Globus pallidus (tissue), 1 donor: Measurements from ENCODE around the gene AK2.
"Not testable (repeated sequence)": the region's sequence is repeated elsewhere in the genome, so short reads cannot be mapped to it uniquely, and the experiment has no call there.

Experiments
- DNase-seq: peaks from one replicate; pipeline ENCODE4 v3.0.0-alpha.2; 2015; ENCODE audit warnings: low spot score

Gene AK2

GRCh38 chr1:32998997-32999396 lies 37.7 kb downstream of the AK2 start:
- no peak for DNase-seq

- no peak for DNase-seq
Measured at GRCh38 chr1:32998064-32998463, 38.6 kb downstream of the AK2 start.

GRCh38 chr1:32997381-32997891 lies 39.2 kb downstream of the AK2 start:
- no peak for DNase-seq

GRCh38 chr1:32993324-32993636 lies 43.4 kb downstream of the AK2 start:
- DNase-seq, result not testable (repeated sequence)

GRCh38 chr1:32992489-32993323 lies 44.0 kb downstream of the AK2 start:
- DNase-seq, result peak; percentile 64

- no peak for DNase-seq
Measured at GRCh38 chr1:32991819-32992488, 44.7 kb downstream of the AK2 start.

- DNase-seq, result no peak
Measured at GRCh38 chr1:32991386-32991785, 45.3 kb downstream of the AK2 start.

GRCh38 chr1:32990887-32991286 lies 45.8 kb downstream of the AK2 start:
- no peak for DNase-seq

- peak; percentile 51 for DNase-seq
Measured at GRCh38 chr1:32989160-32990050, 47.3 kb downstream of the AK2 start.

- DNase-seq, result no peak
Measured at GRCh38 chr1:32988665-32989064, 48.0 kb downstream of the AK2 start.

GRCh38 chr1:32985226-32985625 lies 51.5 kb downstream of the AK2 start:
- no peak for DNase-seq

DNA sequence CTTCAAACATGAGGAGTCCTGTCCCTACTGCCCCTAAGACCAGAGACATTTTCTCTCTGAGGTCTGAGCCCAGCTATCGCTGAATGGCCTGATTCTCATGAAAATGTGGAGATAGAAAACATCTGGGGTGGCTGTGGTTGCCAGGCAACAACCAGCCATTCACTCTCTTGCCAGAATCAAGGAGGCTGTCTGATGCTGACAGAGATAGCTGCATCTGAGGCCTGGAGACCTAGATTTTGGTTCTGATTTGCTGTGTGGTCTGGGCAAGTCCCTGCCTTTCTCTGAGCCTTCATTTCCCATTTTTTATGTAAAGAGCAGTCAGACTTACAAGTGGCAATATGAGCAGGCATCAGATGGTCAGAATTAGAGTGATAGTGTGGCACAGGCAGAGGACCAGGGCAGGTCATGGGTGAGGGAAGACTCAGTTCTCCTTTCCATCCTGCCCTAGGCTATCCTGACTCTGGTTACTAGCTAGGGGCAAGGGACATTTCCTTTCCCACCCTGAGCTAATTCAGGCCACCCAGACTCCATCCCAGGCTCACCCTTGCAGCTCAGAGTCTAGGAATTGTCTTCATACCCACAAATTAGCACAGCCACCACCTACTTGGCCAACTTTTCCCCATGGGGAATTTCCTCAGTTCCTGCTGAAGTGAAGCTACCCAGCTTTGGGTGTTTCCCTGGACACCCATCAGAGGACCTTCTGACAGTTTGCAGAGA lies 52.1 kb downstream of the AK2 start:
- DNase-seq, result no peak

DNA sequence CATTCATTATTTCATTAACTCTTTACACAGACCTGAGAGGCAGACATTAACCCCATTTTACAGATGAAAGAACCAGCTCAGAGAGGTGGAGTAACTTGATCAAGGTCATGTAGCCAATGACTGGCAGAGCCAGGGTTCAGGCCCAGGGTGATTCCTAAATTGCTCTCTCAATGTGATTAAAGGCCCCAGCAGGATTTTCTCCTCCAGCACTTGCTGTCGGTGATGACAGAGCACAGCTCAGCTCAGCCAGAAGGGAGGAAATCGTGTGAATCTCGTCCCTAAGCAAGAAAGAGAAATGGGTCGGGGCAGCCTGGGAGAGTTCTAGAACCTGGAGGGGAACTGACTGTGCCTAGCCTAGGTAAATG lies 52.6 kb downstream of the AK2 start:
- no peak for DNase-seq

- no peak for DNase-seq
Measured at GRCh38 chr1:32983020-32983419, 53.7 kb downstream of the AK2 start.

DNA sequence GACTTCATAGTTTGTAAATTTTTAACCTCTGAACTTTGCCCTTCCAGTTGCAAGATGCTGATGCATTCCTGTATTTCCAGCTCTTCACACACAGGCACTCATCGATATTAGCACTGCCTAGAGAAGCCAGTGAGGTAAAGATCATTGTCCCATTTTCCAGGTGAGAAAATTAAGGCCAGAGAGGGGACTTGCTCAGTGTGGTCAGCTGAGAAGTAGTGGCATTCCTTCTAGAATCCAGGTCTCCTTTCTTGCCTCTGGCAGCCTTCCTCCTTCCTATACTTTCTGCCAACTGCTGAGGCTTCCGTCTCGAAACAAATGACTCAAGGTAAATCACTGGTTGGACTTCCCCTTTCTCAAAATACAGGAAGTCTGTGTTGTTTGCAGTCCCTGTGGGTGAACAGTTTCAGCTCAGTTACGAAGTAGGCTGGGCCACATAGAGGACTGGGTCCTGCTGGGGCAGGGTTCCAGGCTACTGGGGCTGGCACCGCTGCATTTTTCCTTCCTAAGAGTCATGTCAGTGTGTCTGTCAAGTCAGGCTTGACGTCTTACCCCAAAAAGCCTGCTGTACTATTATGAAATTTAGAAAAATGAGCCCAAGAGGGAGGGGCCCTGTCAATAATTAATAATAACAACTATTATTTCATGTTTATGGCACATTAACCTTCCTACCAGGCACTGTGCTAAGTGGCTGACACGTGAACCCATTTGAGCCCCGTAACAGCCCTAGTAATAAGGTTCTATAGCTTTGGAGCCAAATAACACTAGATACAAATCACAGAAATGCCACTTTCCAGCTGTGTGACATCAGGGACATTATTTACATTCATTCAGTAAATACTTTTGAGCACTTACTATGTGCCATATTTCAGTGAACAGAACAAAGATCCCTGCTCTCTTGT lies 55.4 kb downstream of the AK2 start:
- peak; percentile 58 for DNase-seq

GRCh38 chr1:32980080-32980479 lies 56.6 kb downstream of the AK2 start:
- no peak for DNase-seq

DNA sequence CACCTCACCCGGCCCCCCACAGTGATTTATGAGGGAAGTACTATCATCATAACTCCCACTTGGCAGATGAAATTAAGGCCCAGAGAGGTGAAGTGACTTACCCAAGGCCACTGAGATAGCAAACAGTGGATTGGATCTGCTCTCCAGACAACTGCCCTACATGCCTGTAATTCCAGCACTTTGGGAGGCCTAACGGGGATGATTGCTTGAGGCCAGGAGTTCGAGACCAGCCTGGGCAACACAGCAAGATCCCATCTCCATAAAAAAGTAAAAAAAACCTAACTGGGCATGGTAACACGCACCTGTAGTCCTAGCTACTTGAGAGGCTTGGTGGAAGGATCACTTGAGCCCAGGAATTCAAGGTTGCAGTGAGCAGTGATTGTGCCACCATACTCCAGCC lies 57.8 kb downstream of the AK2 start:
- no peak for DNase-seq

DNA sequence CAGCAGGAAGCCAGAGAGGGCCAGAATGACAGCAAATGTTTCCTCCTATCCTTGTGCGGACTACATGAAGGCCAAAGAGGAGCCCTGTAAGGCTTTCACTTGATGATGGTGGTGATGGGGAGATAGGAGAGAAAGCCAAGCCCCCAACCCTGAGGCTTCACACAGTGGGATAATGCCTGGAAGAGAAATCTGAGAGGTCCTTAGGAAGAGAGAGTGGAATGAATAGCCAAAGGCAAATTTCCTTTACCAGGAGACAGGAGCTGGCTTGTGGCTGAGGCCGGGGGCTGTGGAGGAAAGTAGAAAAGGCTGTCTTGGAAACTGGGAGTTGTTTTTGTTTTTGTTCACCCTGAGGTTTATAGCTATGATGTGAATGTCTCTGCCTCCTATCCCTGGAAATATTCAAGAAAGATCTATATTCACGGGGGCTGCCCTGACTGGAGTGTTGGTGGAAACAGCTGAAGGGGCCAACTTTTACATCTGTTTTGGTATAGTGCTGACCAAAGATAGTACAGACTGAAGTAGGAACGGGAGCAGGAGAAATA lies 59.1 kb downstream of the AK2 start:
- no peak for DNase-seq

DNA sequence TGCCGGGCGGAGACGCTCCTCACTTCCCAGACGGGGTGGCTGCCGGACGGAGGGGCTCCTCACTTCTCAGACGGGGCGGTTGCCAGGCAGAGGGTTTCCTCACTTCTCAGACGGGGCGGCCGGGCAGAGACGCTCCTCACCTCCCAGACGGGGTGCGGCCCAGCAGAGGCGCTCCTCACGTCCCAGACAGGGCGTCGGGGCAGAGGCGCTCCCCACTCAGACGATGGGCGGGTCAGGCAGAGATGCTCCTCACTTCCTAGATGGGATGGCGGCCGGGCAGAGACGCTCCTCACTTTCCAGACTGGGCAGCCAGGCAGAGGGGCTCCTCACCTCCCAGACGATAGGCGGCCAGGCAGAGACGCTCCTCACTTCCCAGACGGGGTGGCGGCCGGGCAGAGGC lies 61.6 kb downstream of the AK2 start:
- DNase-seq, result not testable (repeated sequence)

GRCh38 chr1:32973458-32973857 lies 63.2 kb downstream of the AK2 start:
- DNase-seq, result not testable (repeated sequence)
